C1 segment of cervical spinal cord (tissue), 14 donors: Measurements from ENCODE around the gene CD81.

Source experiments
- DNase-seq, 14 donors: peaks; one replicate each; lab custom pipeline; 2025; lab: John Stamatoyannopoulos, UW

CD81 gene

GRCh38 chr11:2435288-2436012 lies 58.3 kb downstream of the CD81 start:
- DNase-seq: no peak

- DNase-seq: no peak
Measured at GRCh38 chr11:2436013-2436520, 59.0 kb downstream of the CD81 start.

- DNase-seq: no peak
Measured at GRCh38 chr11:2436521-2437031, 59.5 kb downstream of the CD81 start.

GRCh38 chr11:2437516-2437915 lies 60.4 kb downstream of the CD81 start:
- DNase-seq: no peak

GRCh38 chr11:2439820-2440219 lies 62.7 kb downstream of the CD81 start:
- no peak for DNase-seq

- no peak for DNase-seq
Measured at GRCh38 chr11:2440646-2441045, 63.5 kb downstream of the CD81 start.

- no peak for DNase-seq
Measured at GRCh38 chr11:2441171-2441570, 64.1 kb downstream of the CD81 start.

- DNase-seq: no peak
Measured at GRCh38 chr11:2442589-2442988, 65.5 kb downstream of the CD81 start.

- no peak for DNase-seq
Measured at GRCh38 chr11:2443406-2443805, 66.3 kb downstream of the CD81 start.

- DNase-seq: no peak
Measured at GRCh38 chr11:2443881-2444820, 67.0 kb downstream of the CD81 start, which contains the start of gene TRPM5. TSS of gene TRPM5 (minus strand) at chr11:2444514. CDS start at chr11:2423036, 21,478 bp downstream.

- peak in 1 of 14 donors; percentile 29 for DNase-seq
Measured at GRCh38 chr11:2444821-2445745, 68.0 kb downstream of the CD81 start, which contains the start of gene KCNQ1. TSS of gene KCNQ1 (plus strand) at chr11:2445008. CDS start at chr11:2445099, 91 bp downstream.

- DNase-seq: no peak
Measured at GRCh38 chr11:2445746-2446551, 68.8 kb downstream of the CD81 start.

GRCh38 chr11:2446590-2447252 lies 69.6 kb downstream of the CD81 start:
- DNase-seq: no peak
